ENCODE results near the gene CD200R1.

CD200R1 gene

GRCh38 chr3:112987710-112988334 lies 12.9 kb upstream of the CD200R1 start:
- DNase-seq (ENCODE audit: low read depth in 1 of 2, low spot score in 1 of 2) = no peak
- no peak overlapping the region for H3K4me3 ChIP-seq (replicated peaks; ENCODE audit: insufficient read depth, low read length)
- H3K27ac ChIP-seq (replicated peaks) = no peak overlapping the region
- no peak for TF ChIP-seq POLR2AphosphoS5 (IDR thresholded peaks at IDR 0.05; ENCODE audit: low read depth)
- no peak for TF ChIP-seq GABPA (IDR thresholded peaks at IDR 0.05; ENCODE audit: low read depth)
- TF ChIP-seq REST (IDR thresholded peaks at IDR 0.05; ENCODE audit: insufficient replicate concordance, low read depth) = no peak
- no peak for TF ChIP-seq SPI1 (IDR thresholded peaks at IDR 0.05; ENCODE audit: borderline replicate concordance, low read depth)
- no peak for TF ChIP-seq CTCF (IDR thresholded peaks at IDR 0.05; ENCODE audit: insufficient read depth, low read length)
- no peaks in the 10 kb centered on the region for H3K27me3 ChIP-seq (ENCODE audit: insufficient read depth, poor library complexity, severe bottlenecking)

- TF ChIP-seq REST (IDR thresholded peaks at IDR 0.05; ENCODE audit: insufficient replicate concordance, low read depth) = no peak
- TF ChIP-seq GABPA (IDR thresholded peaks at IDR 0.05; ENCODE audit: low read depth) = no peak
- no peak for TF ChIP-seq CTCF (IDR thresholded peaks at IDR 0.05; ENCODE audit: insufficient read depth, low read length)
- TF ChIP-seq SPI1 (IDR thresholded peaks at IDR 0.05; ENCODE audit: borderline replicate concordance, low read depth) = no peak
- no peak for TF ChIP-seq POLR2AphosphoS5 (IDR thresholded peaks at IDR 0.05; ENCODE audit: low read depth)
- no peak for DNase-seq (ENCODE audit: low read depth in 1 of 2, low spot score in 1 of 2)
These were observed 9.6 kb upstream of the CD200R1 start for GRCh38 chr3:112984485-112984884.

GRCh38 chr3:112982710-112983109 lies 7.8 kb upstream of the CD200R1 start:
- no peaks in the 10 kb centered on the region for H3K27me3 ChIP-seq (ENCODE audit: insufficient read depth, poor library complexity, severe bottlenecking)
- H3K4me3 ChIP-seq (replicated peaks; ENCODE audit: insufficient read depth, low read length) = no peak overlapping the region
- no peak overlapping the region for H3K27ac ChIP-seq (replicated peaks)
- no peak for DNase-seq (ENCODE audit: low read depth in 1 of 2, low spot score in 1 of 2)
- TF ChIP-seq SPI1 (IDR thresholded peaks at IDR 0.05; ENCODE audit: borderline replicate concordance, low read depth) = no peak
- no peak for TF ChIP-seq GABPA (IDR thresholded peaks at IDR 0.05; ENCODE audit: low read depth)
- TF ChIP-seq POLR2AphosphoS5 (IDR thresholded peaks at IDR 0.05; ENCODE audit: low read depth) = no peak
- TF ChIP-seq REST (IDR thresholded peaks at IDR 0.05; ENCODE audit: insufficient replicate concordance, low read depth) = no peak
- TF ChIP-seq CTCF (IDR thresholded peaks at IDR 0.05; ENCODE audit: insufficient read depth, low read length) = no peak

More at GRCh38 chr3:112984485-112984884, 9.6 kb upstream of the CD200R1 start:
- Histone ChIP-seq H3K27ac (replicated peaks) (no peak overlapping the region), H3K27me3 (ENCODE audit: insufficient read depth, poor library complexity, severe bottlenecking) (no peaks in the 10 kb centered on the region), H3K4me3 (replicated peaks; ENCODE audit: insufficient read depth, low read length) (no peak overlapping the region)
